Peyer's patch (tissue), 4 donors: ENCODE data around the gene KCNQ5.

Source experiments
- POLR2A ChIP-seq, 2 donors: fragments of 450-650 bp; IDR thresholded peaks; one replicate each; pipeline ENCODE4 v1.5.1; 2017; ENCODE audit warnings: antibody characterized with exemption in 2 of 2, mild to moderate bottlenecking in 2 of 2, moderate library complexity in 2 of 2
- TF ChIP-seq, protein P1 (sequence below), 6 experiments: fragments of 450-650 bp in 4 of 6; fragments of 200-600 bp in 2 of 6; sonication (generic) in 1 of 6; IDR thresholded peaks; one replicate each; pipeline ENCODE4 v1.5.1; 2017 to 2019; ENCODE audit warnings: antibody characterized with exemption in 6 of 6, mild to moderate bottlenecking in 3 of 6, moderate library complexity in 1 of 6

DNA sequence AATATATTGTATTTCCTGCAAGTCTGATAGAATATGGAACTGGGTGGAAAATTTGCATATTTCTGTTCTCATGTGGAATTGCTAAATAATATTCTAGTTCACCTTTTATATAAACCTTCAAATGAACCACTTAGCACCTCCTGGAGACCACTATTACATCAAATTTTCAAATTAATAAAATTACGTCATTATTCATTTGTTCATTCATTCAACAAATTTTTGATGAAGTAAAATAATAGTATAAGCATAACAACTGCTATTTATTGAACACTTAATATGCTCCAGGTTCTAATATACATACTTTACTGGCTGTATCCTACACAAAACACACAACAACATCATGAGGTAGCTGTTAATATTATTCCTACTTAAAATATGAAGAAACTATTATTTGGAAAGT lies 215.1 kb downstream of the KCNQ5 start:
- TF ChIP-seq, protein P1, sequence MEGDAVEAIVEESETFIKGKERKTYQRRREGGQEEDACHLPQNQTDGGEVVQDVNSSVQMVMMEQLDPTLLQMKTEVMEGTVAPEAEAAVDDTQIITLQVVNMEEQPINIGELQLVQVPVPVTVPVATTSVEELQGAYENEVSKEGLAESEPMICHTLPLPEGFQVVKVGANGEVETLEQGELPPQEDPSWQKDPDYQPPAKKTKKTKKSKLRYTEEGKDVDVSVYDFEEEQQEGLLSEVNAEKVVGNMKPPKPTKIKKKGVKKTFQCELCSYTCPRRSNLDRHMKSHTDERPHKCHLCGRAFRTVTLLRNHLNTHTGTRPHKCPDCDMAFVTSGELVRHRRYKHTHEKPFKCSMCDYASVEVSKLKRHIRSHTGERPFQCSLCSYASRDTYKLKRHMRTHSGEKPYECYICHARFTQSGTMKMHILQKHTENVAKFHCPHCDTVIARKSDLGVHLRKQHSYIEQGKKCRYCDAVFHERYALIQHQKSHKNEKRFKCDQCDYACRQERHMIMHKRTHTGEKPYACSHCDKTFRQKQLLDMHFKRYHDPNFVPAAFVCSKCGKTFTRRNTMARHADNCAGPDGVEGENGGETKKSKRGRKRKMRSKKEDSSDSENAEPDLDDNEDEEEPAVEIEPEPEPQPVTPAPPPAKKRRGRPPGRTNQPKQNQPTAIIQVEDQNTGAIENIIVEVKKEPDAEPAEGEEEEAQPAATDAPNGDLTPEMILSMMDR (IDR thresholded peaks at IDR 0.05): no peak
- TF ChIP-seq POLR2A (IDR thresholded peaks at IDR 0.05): no peak
